Suprapubic skin (tissue), 4 donors: ENCODE data around the gene C2orf49. TPM values are rescaled to one million over a fixed set of nuclear protein-coding genes. Genes with fewer than 3 reads are reported as not detected.

ENCODE experiments used
- DNase-seq, 2 donors: peaks; one replicate each; pipeline ENCODE4 v3.0.0-alpha.2; 2019; ENCODE audit warnings: low spot score in 2 of 2
- H3K27ac ChIP-seq: fragments of 200-600 bp; sonication (generic); one replicate; pipeline ENCODE4 v1.5.1; 2019
- H3K27me3 ChIP-seq: fragments of 200-600 bp; sonication (generic); one replicate; pipeline ENCODE4 v1.5.1; 2019
- H3K36me3 ChIP-seq: fragments of 200-600 bp; sonication (generic); one replicate; pipeline ENCODE4 v1.5.1; 2019
- H3K4me1 ChIP-seq: fragments of 200-600 bp; sonication (generic); one replicate; pipeline ENCODE4 v1.5.1; 2019
- H3K4me3 ChIP-seq: fragments of 200-600 bp; sonication (generic); one replicate; pipeline ENCODE4 v1.5.1; 2019; ENCODE audit warnings: mild to moderate bottlenecking
- H3K9me3 ChIP-seq: fragments of 200-600 bp; sonication (generic); one replicate; pipeline ENCODE4 v1.5.1; 2019
- EP300 ChIP-seq: sonication (generic); formaldehyde crosslinking; IDR thresholded peaks from one replicate; pipeline ENCODE4 v1.6.1; 2017; ENCODE audit warnings: antibody characterized with exemption
- POLR2A ChIP-seq, 2 donors: fragments of 450-650 bp; IDR thresholded peaks; one replicate each; pipeline ENCODE4 v1.6.1; 2017; ENCODE audit warnings: antibody characterized with exemption in 2 of 2, mild to moderate bottlenecking in 2 of 2, moderate library complexity in 2 of 2
- POLR2AphosphoS5 ChIP-seq, 3 donors: sonication (generic); formaldehyde crosslinking; IDR thresholded peaks; one replicate each; pipeline ENCODE4 v1.6.1; 2017; ENCODE audit warnings: antibody characterized with exemption in 3 of 3
- WGBS: methylation state at CpG from one replicate; pipeline ENCODE4 v1.1.5; 2018; 5-methylcytosine and 5-hydroxymethylcytosine counted together
- total RNA-seq, 4 donors: library from RNA; depleted of rRNA; stranded (reverse); fragments of >200 nt; gene quantifications; one replicate each; pipeline ENCODE4 v1.1.0, GENCODE V29; 2016
- TF ChIP-seq, protein P1 (sequence below), 2 donors: fragments of 200-600 bp in 1 of 2; fragments of 450-650 bp in 1 of 2; sonication (generic) in 1 of 2; IDR thresholded peaks; one replicate each; pipeline ENCODE4 v1.5.1; 2016 to 2019; ENCODE audit warnings: antibody characterized with exemption in 2 of 2, mild to moderate bottlenecking in 1 of 2, moderate library complexity in 1 of 2

Gene C2orf49
- total RNA-seq, 4 donors from 2014 or later = 17.5 to 33.6 (median 27.8) TPM

DNA sequence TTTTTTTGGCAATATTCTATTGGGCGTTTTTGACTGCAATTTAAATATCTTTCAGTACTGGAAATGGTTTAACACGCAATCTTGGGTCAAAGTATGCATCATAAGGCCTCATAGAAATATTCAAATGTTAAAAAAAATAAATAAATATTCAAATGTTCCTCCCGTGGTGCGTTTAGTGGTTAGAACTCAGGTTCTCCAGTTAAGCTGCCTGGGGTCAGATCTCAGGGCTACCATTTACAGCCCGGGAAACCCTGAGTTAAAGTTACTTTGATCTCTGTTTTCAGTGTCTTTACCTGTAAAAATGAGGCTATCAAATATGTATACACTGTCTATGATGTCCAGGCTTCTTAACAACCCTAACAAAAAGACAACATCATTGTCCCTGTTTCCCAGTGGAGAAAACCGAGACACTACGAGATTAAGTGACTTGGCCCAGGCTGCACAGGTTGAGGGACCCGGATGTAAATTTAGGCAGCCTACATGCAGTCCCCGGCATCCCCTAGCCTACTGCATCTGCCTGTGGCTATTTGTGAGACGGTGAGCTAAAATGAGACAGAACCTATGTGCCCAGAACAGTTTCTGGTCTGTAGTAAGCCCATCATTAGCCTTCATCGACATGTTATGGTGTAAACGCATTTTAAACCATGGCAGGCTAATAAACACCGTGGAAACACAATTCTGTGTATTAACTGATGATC is 59.8 kb downstream of the C2orf49 start:
- H3K27ac ChIP-seq = peak overlapping the region; percentile 71
- H3K4me3 ChIP-seq = peak overlapping the region; percentile 56
- no peaks in the 10 kb centered on the region for H3K9me3 ChIP-seq
- H3K36me3 ChIP-seq = no peaks in the 10 kb centered on the region
- peaks cover 43% of the 10 kb centered on the region for H3K4me1 ChIP-seq
- 52% methylated on average over 13 of the region's 13 CpGs for WGBS
- DNase-seq = no peak
- no peak for TF ChIP-seq EP300
- no peak for TF ChIP-seq POLR2A (IDR thresholded peaks at IDR 0.05)
- H3K27me3 ChIP-seq = peaks cover 6% of the 10 kb centered on the region

DNA sequence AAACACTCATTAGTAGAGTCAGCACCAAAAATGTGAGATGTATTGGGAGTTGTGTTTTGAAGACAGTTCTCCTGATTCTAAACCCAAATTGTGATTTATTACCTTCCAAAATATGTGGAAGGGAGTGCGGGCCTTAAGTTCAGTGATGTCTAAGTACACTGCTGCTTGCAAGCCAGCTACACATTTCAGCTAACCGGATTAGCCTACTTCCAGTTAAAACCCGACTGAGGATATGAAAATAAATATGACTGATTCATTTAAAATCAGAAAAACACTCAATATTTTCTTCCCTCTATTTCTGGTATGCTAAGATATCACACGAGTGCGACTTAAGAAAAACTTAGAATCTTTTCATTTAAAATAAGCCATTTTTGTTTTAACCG is 60.6 kb downstream of the C2orf49 start:
- no peaks in the 10 kb centered on the region for H3K9me3 ChIP-seq
- H3K27ac ChIP-seq = peak overlapping the region; percentile 71
- TF ChIP-seq, protein P1, sequence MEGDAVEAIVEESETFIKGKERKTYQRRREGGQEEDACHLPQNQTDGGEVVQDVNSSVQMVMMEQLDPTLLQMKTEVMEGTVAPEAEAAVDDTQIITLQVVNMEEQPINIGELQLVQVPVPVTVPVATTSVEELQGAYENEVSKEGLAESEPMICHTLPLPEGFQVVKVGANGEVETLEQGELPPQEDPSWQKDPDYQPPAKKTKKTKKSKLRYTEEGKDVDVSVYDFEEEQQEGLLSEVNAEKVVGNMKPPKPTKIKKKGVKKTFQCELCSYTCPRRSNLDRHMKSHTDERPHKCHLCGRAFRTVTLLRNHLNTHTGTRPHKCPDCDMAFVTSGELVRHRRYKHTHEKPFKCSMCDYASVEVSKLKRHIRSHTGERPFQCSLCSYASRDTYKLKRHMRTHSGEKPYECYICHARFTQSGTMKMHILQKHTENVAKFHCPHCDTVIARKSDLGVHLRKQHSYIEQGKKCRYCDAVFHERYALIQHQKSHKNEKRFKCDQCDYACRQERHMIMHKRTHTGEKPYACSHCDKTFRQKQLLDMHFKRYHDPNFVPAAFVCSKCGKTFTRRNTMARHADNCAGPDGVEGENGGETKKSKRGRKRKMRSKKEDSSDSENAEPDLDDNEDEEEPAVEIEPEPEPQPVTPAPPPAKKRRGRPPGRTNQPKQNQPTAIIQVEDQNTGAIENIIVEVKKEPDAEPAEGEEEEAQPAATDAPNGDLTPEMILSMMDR (IDR thresholded peaks at IDR 0.05) = no peak
- TF ChIP-seq EP300 (no peak), POLR2AphosphoS5 (IDR thresholded peaks at IDR 0.05) (no peak), POLR2A (IDR thresholded peaks at IDR 0.05) (no peak)
- 23% methylated on average over 6 of the region's 6 CpGs for WGBS
- H3K4me1 ChIP-seq = peaks cover 43% of the 10 kb centered on the region
- peaks cover 6% of the 10 kb centered on the region for H3K27me3 ChIP-seq
- DNase-seq = no peak
- peak overlapping the region; percentile 56 for H3K4me3 ChIP-seq
- no peaks in the 10 kb centered on the region for H3K36me3 ChIP-seq

DNA sequence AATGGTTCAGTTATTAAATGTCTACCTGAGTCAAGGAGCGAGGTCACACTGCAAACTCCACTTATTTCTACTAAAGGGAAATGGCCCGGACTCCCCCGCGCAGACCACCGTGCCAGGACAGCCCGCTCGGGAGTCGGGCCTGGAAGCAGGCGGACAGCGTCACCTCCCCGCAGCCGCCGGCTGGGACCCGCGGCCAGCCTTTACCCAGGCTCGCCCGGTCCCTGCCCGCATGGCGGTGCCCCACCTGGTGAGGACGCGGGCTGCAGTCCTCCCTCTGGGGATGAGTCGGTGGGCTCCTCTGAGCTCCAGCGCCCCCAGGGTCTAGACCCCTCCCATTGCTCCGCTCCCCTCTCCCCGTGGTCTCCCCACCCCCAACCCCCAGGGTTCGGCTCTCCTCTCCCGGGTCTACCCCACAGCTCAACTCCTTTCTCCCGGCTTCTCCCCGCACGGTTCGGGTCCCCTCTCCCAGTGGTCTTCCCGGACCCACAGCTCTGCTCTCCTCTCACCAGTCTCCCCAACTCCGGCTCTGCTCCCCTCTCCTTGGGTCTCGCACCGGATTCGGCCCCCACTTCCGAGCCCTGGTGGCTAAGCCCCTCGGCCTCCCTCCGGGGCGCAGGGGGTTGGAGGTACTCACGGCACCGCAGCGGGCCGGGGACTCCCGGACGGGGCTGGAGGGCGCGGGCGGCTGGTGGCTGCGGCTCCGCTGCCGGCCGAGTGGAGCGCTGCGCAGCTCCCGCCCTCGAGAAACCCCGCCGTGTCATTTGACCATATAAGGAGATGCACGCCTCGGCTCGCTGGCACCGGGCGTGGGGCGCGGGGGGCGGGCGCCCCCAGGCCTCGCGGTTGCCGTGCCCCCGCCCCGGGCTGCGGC is 61.2 kb downstream of the C2orf49 start, which contains the start of gene FHL2:
Gene FHL2 (minus strand): TSS at position 716 of the 871 bp plus-strand sequence. CDS start 12,535 bp downstream, outside the sequence.
- Histone ChIP-seq H3K27me3 (peaks cover 6% of the 10 kb centered on the region), H3K27ac (peak within 1 kb of the TSS; percentile 71), H3K36me3 (no peaks in the 10 kb centered on the region), H3K9me3 (no peaks in the 10 kb centered on the region), H3K4me1 (peaks cover 41% of the 10 kb centered on the region), H3K4me3 (peak within 1 kb of the TSS; percentile 56)
- 3% methylated on average over 53 of the region's 74 CpGs for WGBS
- TF ChIP-seq EP300 = no peak
- TF ChIP-seq POLR2AphosphoS5 (IDR thresholded peaks at IDR 0.05) = peak in 2 of 3 donors; percentile 14 to 33
- TF ChIP-seq POLR2A (IDR thresholded peaks at IDR 0.05) = peak in 1 of 2 donors; percentile 26
- TF ChIP-seq, protein P1 (IDR thresholded peaks at IDR 0.05) = peak; percentile 4 to 72
- peak in 1 of 2 donors; percentile 78 for DNase-seq

Other genes starting within 250 kb of the C2orf49 start
- gene GPR45, start 95.8 kb upstream of the C2orf49 start, total RNA-seq = not detected
- 10 to 100 TPM; 31.0 to 38.1 (median 36.9) TPM for gene TGFBRAP1, start 7.8 kb upstream of the C2orf49 start, total RNA-seq
- gene FHL2, start 61.5 kb downstream of the C2orf49 start, total RNA-seq = 10 to 100 TPM; 43.0 to 69.2 (median 47.9) TPM